ENCODE data around the gene STAT5A. TPM values are rescaled to one million over a fixed set of nuclear protein-coding genes. Genes with fewer than 3 reads are reported as not detected.

STAT5A gene
- polyA plus RNA-seq, 1 of the 3 experiments (the other 2 are of a cell fraction): 2.3 TPM

- TF ChIP-seq, protein P1, sequence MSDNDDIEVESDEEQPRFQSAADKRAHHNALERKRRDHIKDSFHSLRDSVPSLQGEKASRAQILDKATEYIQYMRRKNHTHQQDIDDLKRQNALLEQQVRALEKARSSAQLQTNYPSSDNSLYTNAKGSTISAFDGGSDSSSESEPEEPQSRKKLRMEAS (IDR thresholded peaks at IDR 0.05; ENCODE audit: low read depth): no peak
- no peak for TF ChIP-seq FOXM1 (IDR thresholded peaks at IDR 0.05; ENCODE audit: low read depth)
- no peak for TF ChIP-seq EZH2phosphoT487 (IDR thresholded peaks at IDR 0.05; ENCODE audit: borderline replicate concordance, low read depth)
- TF ChIP-seq, protein P2, sequence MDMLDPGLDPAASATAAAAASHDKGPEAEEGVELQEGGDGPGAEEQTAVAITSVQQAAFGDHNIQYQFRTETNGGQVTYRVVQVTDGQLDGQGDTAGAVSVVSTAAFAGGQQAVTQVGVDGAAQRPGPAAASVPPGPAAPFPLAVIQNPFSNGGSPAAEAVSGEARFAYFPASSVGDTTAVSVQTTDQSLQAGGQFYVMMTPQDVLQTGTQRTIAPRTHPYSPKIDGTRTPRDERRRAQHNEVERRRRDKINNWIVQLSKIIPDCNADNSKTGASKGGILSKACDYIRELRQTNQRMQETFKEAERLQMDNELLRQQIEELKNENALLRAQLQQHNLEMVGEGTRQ (IDR thresholded peaks at IDR 0.05; ENCODE audit: borderline replicate concordance, low read depth, low read length): no peak
- TF ChIP-seq GATA2 (CRISPR knock-in tag; IDR thresholded peaks at IDR 0.05): no peak
- TF ChIP-seq, protein P3, sequence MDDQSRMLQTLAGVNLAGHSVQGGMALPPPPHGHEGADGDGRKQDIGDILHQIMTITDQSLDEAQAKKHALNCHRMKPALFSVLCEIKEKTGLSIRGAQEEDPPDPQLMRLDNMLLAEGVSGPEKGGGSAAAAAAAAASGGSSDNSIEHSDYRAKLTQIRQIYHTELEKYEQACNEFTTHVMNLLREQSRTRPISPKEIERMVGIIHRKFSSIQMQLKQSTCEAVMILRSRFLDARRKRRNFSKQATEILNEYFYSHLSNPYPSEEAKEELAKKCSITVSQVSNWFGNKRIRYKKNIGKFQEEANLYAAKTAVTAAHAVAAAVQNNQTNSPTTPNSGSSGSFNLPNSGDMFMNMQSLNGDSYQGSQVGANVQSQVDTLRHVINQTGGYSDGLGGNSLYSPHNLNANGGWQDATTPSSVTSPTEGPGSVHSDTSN (IDR thresholded peaks at IDR 0.05): no peak
- TF ChIP-seq SIN3A (IDR thresholded peaks at IDR 0.05; ENCODE audit: borderline replicate concordance, low read depth, low read length): no peak
- TF ChIP-seq CHD2 (IDR thresholded peaks at IDR 0.05; ENCODE audit: low read length, partially characterized antibody): no peak
- TF ChIP-seq TEAD4 (IDR thresholded peaks at IDR 0.05; ENCODE audit: borderline replicate concordance, insufficient read depth): no peak
Observed at GRCh38 chr17:42358434-42358833, 70.1 kb downstream of the STAT5A start (continued).

GRCh38 chr17:42359133-42359532 lies 70.8 kb downstream of the STAT5A start:
- no peak for TF ChIP-seq YY1 (IDR thresholded peaks at IDR 0.05; ENCODE audit: low read depth)
- no peak for TF ChIP-seq NFIC (IDR thresholded peaks at IDR 0.05; ENCODE audit: borderline replicate concordance)
- TF ChIP-seq, protein P4, sequence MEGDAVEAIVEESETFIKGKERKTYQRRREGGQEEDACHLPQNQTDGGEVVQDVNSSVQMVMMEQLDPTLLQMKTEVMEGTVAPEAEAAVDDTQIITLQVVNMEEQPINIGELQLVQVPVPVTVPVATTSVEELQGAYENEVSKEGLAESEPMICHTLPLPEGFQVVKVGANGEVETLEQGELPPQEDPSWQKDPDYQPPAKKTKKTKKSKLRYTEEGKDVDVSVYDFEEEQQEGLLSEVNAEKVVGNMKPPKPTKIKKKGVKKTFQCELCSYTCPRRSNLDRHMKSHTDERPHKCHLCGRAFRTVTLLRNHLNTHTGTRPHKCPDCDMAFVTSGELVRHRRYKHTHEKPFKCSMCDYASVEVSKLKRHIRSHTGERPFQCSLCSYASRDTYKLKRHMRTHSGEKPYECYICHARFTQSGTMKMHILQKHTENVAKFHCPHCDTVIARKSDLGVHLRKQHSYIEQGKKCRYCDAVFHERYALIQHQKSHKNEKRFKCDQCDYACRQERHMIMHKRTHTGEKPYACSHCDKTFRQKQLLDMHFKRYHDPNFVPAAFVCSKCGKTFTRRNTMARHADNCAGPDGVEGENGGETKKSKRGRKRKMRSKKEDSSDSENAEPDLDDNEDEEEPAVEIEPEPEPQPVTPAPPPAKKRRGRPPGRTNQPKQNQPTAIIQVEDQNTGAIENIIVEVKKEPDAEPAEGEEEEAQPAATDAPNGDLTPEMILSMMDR (IDR thresholded peaks at IDR 0.05): no peak
- no peak for TF ChIP-seq RFX5 (IDR thresholded peaks at IDR 0.05; ENCODE audit: low read length)
- no peak for TF ChIP-seq SMC3 (IDR thresholded peaks at IDR 0.05; ENCODE audit: low read depth, low read length)
- TF ChIP-seq MXI1 (IDR thresholded peaks at IDR 0.05; ENCODE audit: low read depth, low read length): no peak
- no peak for TF ChIP-seq POLR2AphosphoS5 (IDR thresholded peaks at IDR 0.05; ENCODE audit: low read depth, low read length)
- no peak for TF ChIP-seq FOSL2 (IDR thresholded peaks at IDR 0.05; ENCODE audit: borderline replicate concordance, low read depth)
- TF ChIP-seq TCF12 (IDR thresholded peaks at IDR 0.05): no peak
- no peak for TF ChIP-seq EZH2phosphoT487 (IDR thresholded peaks at IDR 0.05; ENCODE audit: borderline replicate concordance, low read depth)
- TF ChIP-seq, protein P1 (IDR thresholded peaks at IDR 0.05; ENCODE audit: low read depth): no peak
- no peak for TF ChIP-seq MEF2A (IDR thresholded peaks at IDR 0.05; ENCODE audit: borderline replicate concordance, low read depth)
- TF ChIP-seq USF1 (IDR thresholded peaks at IDR 0.05; ENCODE audit: borderline replicate concordance, low read depth): no peak
- no peak for TF ChIP-seq JUND (IDR thresholded peaks at IDR 0.05)
- TF ChIP-seq RAD21 (IDR thresholded peaks at IDR 0.05; ENCODE audit: low read length): no peak
- TF ChIP-seq ELF1 (IDR thresholded peaks at IDR 0.05): no peak
- TF ChIP-seq SIN3A (IDR thresholded peaks at IDR 0.05; ENCODE audit: borderline replicate concordance, low read depth, low read length): no peak
- POLR2A ChIA-PET: no interaction called here
- H3K4me1 ChIP-seq (ENCODE audit: control insufficient read depth in 1 of 2, insufficient read depth in 2 of 2, low read depth in 1 of 2, low read length in 1 of 2): peaks cover 13 to 19% of the 10 kb centered on the region in 2 experiments; a peak in 2 of 4 replicates
- no peak for DNase-seq
- no peak overlapping the region for H2AFZ ChIP-seq (ENCODE audit: low read depth)
- no peak overlapping the region for H3K9ac ChIP-seq
- CTCF ChIA-PET: interaction anchor here (1.1 to 2.2 kb wide), 5 partner anchors 14 to 48 kb away, joined by 3 to 7 read pairs (median 5); no protein-coding TSS in a partner anchor
- H3K27me3 ChIP-seq (ENCODE audit: insufficient read depth): no peaks in the 10 kb centered on the region
- H3K79me2 ChIP-seq (ENCODE audit: insufficient read depth): peaks cover 97% of the 10 kb centered on the region
- H3F3A ChIP-seq (replicated peaks; ENCODE audit: insufficient read depth): peaks cover 33% of the 10 kb centered on the region
- no peak overlapping the region for H3K4me2 ChIP-seq
- peaks cover 0 to 6% of the 10 kb centered on the region in 2 experiments for H3K36me3 ChIP-seq (replicated peaks in 1 of 2; ENCODE audit: control insufficient read depth in 1 of 2, insufficient read depth in 2 of 2, low read length in 1 of 2)
- H3K9me2 ChIP-seq: no peaks in the 10 kb centered on the region
- 97% methylated on average over 7 of the region's 7 CpGs for WGBS (ENCODE audit: low lambda C conversion rate)
- no peaks in the 10 kb centered on the region for H3K9me3 ChIP-seq
- peaks cover 74% of the 10 kb centered on the region for H4K20me1 ChIP-seq (ENCODE audit: insufficient read depth)
- H3K27ac ChIP-seq (ENCODE audit: low read depth in 2 of 2, low read length in 1 of 2): no peak overlapping the region
- no peak overlapping the region for H3K4me3 ChIP-seq (ENCODE audit: low read depth in 2 of 2, low read length in 1 of 2)
